Erythroblast (primary cell): ENCODE measurements around the gene C2CD4C.

Experiments used
- DNase-seq, 2 experiments: peaks; one replicate each; lab custom pipeline; 2025; lab: John Stamatoyannopoulos, UW
- GATA1 ChIP-seq: IDR thresholded peaks from 2 replicates; pipeline ENCODE4 v1.6.1; 2011; ENCODE audit warnings: low read depth, mild to moderate bottlenecking, control low read depth, low read length, moderate library complexity
- POLR2A ChIP-seq: IDR thresholded peaks from 2 replicates; pipeline ENCODE4 v1.6.1; 2011; ENCODE audit warnings: mild to moderate bottlenecking, low read length

Gene C2CD4C

GRCh38 chr19:379796-380195, 29.2 kb downstream of the C2CD4C start:
- TF ChIP-seq GATA1: no peak
- no peak for TF ChIP-seq POLR2A
- no peak for DNase-seq

DNA sequence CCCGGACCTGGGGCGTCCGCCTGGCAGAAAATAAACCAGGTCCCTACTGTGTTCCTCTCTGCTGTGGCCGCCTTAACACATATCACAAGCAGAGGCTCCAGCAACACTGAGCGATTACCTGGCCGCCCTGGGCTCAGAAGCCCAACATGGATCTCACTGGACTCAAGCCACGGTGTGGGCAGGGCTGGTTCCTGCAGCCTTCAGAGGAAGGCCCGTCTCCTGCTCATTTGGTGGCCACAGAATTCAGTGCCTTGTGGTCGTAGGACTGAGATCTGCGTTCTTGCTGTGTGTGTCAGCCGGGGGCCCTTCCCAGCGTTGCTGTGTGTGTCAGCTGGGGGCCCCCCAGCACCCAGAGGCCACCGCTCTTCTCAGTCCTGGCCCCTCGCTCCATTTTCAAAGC, 30.2 kb downstream of the C2CD4C start:
- TF ChIP-seq GATA1: no peak
- TF ChIP-seq POLR2A: no peak
- DNase-seq: no peak

- DNase-seq: no peak
- no peak for TF ChIP-seq POLR2A
- TF ChIP-seq GATA1: no peak
Observed at GRCh38 chr19:377801-378581, 31.0 kb downstream of the C2CD4C start.

GRCh38 chr19:376111-376470, 32.9 kb downstream of the C2CD4C start:
- no peak for DNase-seq
- TF ChIP-seq POLR2A (no peak), GATA1 (no peak)

DNA sequence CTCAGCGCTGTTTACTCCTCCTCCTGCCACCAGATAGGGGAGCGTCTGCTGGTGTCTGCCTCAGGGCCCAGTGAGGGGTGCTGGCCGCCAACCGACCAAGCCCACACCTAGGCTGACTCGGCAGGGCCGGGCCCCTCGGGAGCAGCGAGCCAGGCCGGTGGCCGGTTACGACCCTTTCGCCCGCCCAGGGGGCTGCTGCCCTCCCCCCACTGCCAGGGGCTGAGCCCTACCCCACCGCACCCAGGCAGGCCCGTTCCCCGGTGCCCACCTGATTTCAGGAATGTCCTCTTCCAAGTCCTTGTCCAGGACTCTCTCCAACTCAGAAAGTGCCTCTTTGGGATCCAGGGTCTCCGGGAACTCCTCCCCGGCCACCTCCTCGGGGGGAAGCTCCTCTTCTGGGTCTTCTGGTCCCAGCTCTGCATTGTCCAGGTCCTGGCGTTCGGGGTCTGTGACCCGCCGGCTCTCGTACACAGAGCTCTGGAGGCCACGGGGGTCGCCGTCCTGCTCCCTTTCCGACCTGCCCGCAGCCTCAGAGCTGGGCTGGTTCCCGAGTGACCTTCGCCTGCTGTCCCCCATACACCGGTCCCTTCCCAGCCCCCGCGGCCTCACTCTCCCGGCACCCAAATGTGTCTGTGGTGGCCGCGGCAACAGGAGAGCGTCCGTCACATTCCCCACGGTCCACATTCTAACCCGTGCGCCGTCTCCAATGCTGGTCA, 33.4 kb downstream of the C2CD4C start:
- TF ChIP-seq GATA1 (no peak), POLR2A (no peak)

GRCh38 chr19:374886-375235, 34.1 kb downstream of the C2CD4C start:
- TF ChIP-seq POLR2A: no peak
- TF ChIP-seq GATA1: no peak
- DNase-seq: no peak

More for the DNA sequence above, 33.4 kb downstream of the C2CD4C start:
- no peak for DNase-seq

DNA sequence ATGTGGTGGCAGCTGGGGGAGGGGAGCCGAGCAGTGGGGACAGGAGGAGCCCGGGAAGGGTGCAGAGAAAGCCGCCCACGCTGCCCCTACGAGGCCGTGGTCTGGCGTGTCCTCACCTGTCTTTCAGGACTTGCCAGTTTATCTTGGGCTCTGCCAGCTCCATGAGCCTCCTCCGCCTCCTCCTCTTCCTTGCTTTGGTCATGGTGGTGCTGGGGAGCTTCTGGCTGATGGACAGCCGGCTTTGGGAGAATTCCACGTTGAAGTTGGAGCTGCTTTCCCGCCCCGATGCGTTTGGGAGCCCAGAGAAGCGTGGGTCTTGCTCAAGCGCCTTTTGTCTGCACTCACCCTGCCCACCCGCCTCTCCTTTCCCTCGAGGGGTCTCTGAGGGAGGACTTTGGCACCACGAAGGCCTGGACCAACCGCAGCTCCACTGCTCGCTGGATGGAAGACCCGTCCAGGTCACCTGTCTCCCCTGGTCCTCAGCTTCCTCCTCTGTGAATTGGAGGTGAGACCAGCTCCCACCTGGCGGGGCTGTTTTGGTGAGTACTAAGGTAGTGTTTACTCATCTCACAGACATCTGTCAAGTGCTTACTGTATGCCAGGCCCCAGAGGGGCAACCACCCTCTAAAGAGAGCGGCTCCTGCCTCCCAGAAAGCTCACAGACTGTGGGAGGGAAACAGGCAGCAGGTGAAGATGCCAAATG, 34.6 kb downstream of the C2CD4C start:
- no peak for TF ChIP-seq POLR2A
- no peak for TF ChIP-seq GATA1
- DNase-seq: no peak

DNA sequence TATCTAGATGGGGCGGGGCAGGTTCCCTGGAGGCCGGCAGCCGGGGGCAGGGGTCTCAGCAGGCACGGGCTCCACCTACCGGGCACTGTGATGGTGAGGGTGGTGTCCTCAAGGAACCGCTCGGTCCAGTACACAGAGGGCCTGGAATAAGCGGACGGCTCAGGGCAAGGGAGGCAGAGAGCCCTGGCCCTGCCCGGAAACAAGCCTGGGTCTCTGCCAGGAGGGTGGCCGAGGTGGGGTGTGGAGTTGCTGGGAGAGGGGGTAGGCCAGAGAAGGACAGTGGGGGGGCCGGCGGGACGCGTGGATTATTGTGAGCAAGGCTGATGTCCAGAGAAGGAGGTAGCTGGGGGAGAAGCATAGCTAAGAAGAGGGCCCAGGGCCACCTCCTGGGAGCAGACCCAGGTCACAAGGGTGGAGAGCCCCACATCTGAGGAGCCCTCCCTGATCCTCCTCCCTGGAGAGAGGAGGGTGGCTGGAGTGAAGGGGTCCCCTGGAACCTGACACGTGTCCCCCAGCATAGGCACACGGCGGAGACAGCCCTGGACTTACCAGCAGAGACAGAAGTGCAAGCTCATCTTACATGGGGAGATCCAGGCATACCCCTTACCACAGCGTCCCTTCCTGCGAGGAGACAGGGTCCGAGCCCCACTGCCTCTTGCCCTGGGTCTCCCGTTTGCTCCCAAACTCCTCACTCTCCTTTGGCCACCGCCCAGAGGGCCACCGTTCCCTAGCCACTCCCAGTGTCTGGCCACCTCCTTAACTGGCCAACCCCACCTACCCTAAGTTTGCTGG, 35.4 kb downstream of the C2CD4C start:
- no peak for DNase-seq
- TF ChIP-seq POLR2A (no peak), GATA1 (no peak)

DNA sequence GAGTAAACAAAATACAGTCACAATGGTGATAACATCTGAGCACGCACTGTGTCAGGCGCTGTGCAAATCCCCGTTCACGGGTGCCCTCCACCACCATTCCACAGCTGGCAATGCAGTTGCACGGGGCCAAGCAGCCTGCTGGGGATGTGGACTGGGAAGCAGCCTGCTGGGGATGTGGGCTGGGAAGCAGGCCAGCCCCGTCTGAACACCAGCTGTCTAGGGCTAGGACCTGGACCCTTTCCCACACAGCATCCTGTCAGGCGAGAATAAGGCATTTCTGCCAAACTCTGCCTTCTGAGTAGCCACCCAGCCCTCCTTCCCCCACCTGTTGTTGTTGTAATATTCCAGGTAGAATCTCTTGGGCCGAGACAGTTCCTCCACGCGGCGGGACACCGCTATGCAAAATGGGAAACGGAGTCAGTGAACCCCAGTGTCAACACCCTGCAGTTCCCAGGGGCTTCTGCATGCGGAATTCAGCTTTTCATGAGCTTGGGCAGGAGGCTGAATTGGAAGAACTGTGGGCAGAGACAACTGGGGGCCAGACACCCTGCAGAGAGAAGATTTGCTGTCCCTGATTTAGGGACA, 36.5 kb downstream of the C2CD4C start:
- no peak for TF ChIP-seq GATA1
- TF ChIP-seq POLR2A: no peak
- no peak for DNase-seq

GRCh38 chr19:371501-372168, 37.3 kb downstream of the C2CD4C start:
- TF ChIP-seq GATA1 (no peak), POLR2A (no peak)
- no peak for DNase-seq

- DNase-seq: no peak
- no peak for TF ChIP-seq POLR2A
- TF ChIP-seq GATA1: no peak
Observed at GRCh38 chr19:370641-371330, 38.2 kb downstream of the C2CD4C start.

- DNase-seq: no peak
- no peak for TF ChIP-seq POLR2A
- TF ChIP-seq GATA1: no peak
Observed at GRCh38 chr19:369876-370275, 39.1 kb downstream of the C2CD4C start.

- no peak for TF ChIP-seq GATA1
- no peak for TF ChIP-seq POLR2A
- DNase-seq: no peak
Observed at GRCh38 chr19:369256-369655, 39.7 kb downstream of the C2CD4C start.

- no peak for TF ChIP-seq GATA1
- TF ChIP-seq POLR2A: no peak
- DNase-seq: no peak
Observed at GRCh38 chr19:368630-369024, 40.3 kb downstream of the C2CD4C start.
